Neuron (in vitro differentiated cells): Measurements from ENCODE around the gene NSG1.

Experiments
- H2AFZ ChIP-seq: one replicate; pipeline ENCODE4 v1.6.1; 2013; ENCODE audit warnings: low read depth, mild to moderate bottlenecking, inconsistent platforms, low read length, moderate library complexity
- H3K27me3 ChIP-seq: one replicate; pipeline ENCODE4 v1.6.1; 2013; ENCODE audit warnings: low read length; ENCODE audit not compliant: insufficient read depth
- H3K36me3 ChIP-seq: one replicate; pipeline ENCODE4 v1.6.1; 2013; ENCODE audit warnings: low read length; ENCODE audit not compliant: insufficient read depth
- H3K4me1 ChIP-seq: one replicate; pipeline ENCODE4 v1.6.1; 2013; ENCODE audit warnings: low read length; ENCODE audit not compliant: insufficient read depth
- H3K4me3 ChIP-seq: 2 replicates; pipeline ENCODE4 v1.5.1; 2013; ENCODE audit warnings: mild to moderate bottlenecking, low read length, moderate library complexity
- H3K9me3 ChIP-seq: one replicate; pipeline ENCODE4 v1.6.1; 2013; ENCODE audit warnings: low read length

NSG1 gene

GRCh38 chr4:4427886-4428285 is 41.0 kb downstream of the NSG1 start:
- Histone ChIP-seq H3K4me3 (no peak overlapping the region), H3K4me1 (peaks cover 17% of the 10 kb centered on the region), H3K27me3 (no peaks in the 10 kb centered on the region), H2AFZ (no peak overlapping the region), H3K36me3 (peaks cover 9% of the 10 kb centered on the region), H3K9me3 (no peaks in the 10 kb centered on the region)

GRCh38 chr4:4428966-4429875 is 42.3 kb downstream of the NSG1 start:
- no peaks in the 10 kb centered on the region for H3K9me3 ChIP-seq
- H3K27me3 ChIP-seq: no peaks in the 10 kb centered on the region
- peaks cover 14% of the 10 kb centered on the region for H3K36me3 ChIP-seq
- H3K4me1 ChIP-seq: peaks cover 7% of the 10 kb centered on the region
- H3K4me3 ChIP-seq: no peak overlapping the region
- H2AFZ ChIP-seq: no peak overlapping the region

DNA sequence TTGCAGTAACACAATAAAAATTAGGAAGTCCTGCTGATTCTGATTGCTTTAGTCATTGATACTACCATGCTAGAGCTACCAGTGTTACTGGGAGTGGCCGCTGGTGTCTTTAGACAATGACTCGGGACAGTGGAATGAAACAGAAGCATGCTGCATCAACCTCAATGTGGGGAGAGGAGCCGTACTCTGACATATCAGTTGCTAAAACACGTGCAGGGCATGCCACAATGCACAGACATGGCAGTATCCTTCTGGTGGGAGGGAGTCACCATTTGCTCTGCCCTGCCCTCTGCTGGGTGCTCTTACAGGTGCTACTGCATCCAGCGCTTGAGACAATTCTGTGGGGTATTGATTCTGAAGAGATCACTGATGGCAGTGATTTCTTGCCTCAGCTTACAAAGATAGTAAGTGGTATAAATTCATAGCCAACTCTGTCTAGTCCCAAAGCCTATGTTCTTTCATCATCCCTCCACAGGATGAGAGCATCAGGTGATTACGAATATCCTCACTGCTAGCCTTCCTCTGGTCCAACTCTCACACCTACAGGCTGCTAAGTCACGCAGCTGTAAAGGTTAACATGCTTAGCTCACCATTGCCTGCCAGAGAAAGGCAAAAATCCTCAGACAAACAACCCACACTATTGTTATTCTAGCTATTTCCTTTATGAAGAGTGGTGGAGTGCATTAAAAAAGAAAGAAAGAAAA is 43.7 kb downstream of the NSG1 start:
- no peaks in the 10 kb centered on the region for H3K27me3 ChIP-seq
- no peak overlapping the region for H3K4me3 ChIP-seq
- H3K4me1 ChIP-seq: no peaks in the 10 kb centered on the region
- H2AFZ ChIP-seq: no peak overlapping the region
- H3K36me3 ChIP-seq: peaks cover 17% of the 10 kb centered on the region
- no peaks in the 10 kb centered on the region for H3K9me3 ChIP-seq

DNA sequence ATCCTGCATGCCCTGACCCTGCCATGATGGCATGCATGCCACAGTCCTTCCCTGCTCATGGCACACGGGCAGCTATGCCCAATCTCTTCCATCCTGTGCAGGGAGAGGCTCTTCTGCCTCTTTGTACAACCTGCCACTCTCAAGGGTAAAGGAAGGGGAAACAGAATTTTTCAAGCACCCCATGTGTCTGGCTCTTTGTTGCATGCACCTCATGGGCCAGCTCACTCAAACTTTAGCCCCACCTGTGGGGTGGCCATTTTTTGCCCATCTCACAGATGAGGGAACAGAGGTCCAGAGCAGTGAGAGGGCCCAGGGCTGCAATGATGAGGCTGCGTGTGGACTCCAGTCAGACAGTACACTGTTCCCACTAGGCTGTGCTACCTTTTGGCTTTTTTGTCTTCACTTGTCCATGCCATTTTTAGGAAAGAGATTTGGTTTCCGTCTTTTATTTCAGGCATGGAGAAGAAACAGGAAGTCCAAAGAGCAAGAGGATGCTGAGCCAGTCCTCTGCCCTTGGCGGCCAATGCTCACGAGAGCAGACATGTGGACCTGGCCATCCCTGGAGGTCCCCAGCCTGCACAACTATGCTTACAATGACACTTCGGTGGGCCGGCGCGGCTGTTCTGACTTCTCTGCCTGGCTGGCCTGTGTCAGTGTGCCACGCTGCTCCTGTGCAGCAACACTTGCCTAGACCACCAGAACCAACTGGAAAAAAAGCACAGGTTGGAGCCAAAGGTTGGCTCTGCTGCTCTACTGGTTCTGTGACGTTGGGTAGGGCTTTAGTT is 45.6 kb downstream of the NSG1 start:
- no peaks in the 10 kb centered on the region for H3K4me1 ChIP-seq
- no peak overlapping the region for H3K4me3 ChIP-seq
- peaks cover 18% of the 10 kb centered on the region for H3K36me3 ChIP-seq
- no peak overlapping the region for H2AFZ ChIP-seq
- no peaks in the 10 kb centered on the region for H3K9me3 ChIP-seq
- H3K27me3 ChIP-seq: no peaks in the 10 kb centered on the region

GRCh38 chr4:4433941-4434340 is 47.0 kb downstream of the NSG1 start:
- Histone ChIP-seq H3K9me3 (no peaks in the 10 kb centered on the region), H3K27me3 (no peaks in the 10 kb centered on the region), H3K4me3 (no peak overlapping the region), H3K36me3 (peaks cover 23% of the 10 kb centered on the region), H2AFZ (no peak overlapping the region), H3K4me1 (no peaks in the 10 kb centered on the region)

DNA sequence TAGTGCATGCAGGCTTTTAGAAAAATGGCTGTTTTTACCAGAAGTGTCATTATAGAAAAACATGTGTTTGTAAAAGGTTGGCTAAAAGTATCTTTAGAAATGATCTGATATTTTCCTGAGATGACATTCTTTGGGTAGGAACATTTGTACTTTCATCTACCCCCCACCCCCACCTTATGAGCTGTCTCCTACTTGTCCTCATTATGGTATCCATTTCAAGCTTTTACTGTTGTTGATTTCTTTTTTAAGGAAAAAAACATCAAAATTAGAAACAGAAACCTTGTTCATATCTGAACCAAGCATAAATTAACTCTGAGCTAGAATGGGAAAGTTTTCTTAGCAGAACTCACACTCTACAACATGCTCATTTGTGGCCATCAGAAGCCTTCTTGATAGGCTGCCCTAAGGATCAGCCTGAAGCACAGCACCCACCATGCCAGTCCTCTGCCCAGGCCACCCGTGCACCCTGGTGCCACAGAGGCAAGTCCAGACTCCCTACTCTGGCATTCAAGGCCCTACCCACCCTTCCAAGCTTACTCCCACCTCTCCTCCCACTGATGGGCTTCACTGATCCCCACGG is 49.4 kb downstream of the NSG1 start:
- Histone ChIP-seq H2AFZ (no peak overlapping the region), H3K4me3 (no peak overlapping the region), H3K27me3 (no peaks in the 10 kb centered on the region), H3K9me3 (no peaks in the 10 kb centered on the region), H3K36me3 (peaks cover 23% of the 10 kb centered on the region), H3K4me1 (no peaks in the 10 kb centered on the region)

DNA sequence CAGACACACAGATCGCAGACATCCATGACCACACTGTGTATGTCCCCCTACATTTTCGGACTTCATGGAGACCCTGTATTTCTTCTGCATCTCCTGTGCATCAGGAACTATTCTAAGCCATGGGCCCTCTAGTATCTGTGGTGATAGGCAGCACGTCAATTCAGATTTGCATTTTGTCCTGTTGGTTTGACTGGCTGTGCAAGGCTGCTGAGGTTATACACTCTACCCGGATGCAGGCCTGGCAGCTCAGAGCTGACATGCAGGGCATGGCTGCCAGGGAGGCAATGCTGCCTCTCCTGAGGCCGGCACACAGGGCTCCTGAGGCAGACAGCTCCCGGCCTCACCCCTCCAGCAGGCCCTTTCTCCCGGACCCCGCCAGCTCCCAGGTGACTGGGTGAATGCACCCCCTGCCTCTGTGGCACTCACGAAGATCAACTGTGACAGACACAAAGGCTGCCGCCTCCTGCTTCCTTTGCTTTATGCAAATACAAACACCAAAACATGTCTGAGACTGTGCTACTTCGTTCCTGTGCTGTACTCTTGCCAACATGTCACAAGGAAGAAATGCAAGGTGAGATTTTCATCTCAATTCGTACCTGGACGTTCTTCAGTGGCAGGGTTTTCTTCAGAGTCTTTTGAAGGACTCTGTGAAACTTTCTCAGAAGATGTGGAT is 51.0 kb downstream of the NSG1 start:
- Histone ChIP-seq H3K27me3 (no peaks in the 10 kb centered on the region), H2AFZ (no peak overlapping the region), H3K4me3 (no peak overlapping the region), H3K4me1 (no peaks in the 10 kb centered on the region), H3K36me3 (peaks cover 16% of the 10 kb centered on the region), H3K9me3 (no peaks in the 10 kb centered on the region)

- H3K9me3 ChIP-seq: no peaks in the 10 kb centered on the region
- H3K36me3 ChIP-seq: peaks cover 14% of the 10 kb centered on the region
- no peak overlapping the region for H3K4me3 ChIP-seq
- no peaks in the 10 kb centered on the region for H3K27me3 ChIP-seq
- H3K4me1 ChIP-seq: no peaks in the 10 kb centered on the region
- H2AFZ ChIP-seq: no peak overlapping the region
Measured at GRCh38 chr4:4438891-4439290, 52.0 kb downstream of the NSG1 start.

DNA sequence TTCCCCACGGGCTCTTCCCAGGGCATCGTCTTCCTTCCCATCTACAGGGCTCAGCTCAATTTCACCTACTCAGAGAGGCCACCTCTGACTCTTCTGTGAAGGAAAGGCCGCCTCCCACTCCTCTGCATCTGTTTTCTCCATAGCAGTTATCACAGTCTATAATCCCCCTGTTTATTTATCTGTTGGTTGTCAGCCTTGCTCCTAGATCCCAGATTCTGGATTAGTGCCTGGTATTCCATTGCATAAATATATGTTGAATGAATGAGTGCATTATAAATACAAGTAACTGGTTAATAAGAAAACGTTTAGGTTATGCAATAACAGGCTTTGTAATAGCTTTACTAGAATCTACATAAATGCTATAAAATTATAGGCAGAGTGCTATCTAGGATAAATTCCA is 52.9 kb downstream of the NSG1 start:
- H3K9me3 ChIP-seq: no peaks in the 10 kb centered on the region
- peaks cover 9% of the 10 kb centered on the region for H3K36me3 ChIP-seq
- H3K4me1 ChIP-seq: no peaks in the 10 kb centered on the region
- no peaks in the 10 kb centered on the region for H3K27me3 ChIP-seq
- H2AFZ ChIP-seq: no peak overlapping the region
- H3K4me3 ChIP-seq: no peak overlapping the region

DNA sequence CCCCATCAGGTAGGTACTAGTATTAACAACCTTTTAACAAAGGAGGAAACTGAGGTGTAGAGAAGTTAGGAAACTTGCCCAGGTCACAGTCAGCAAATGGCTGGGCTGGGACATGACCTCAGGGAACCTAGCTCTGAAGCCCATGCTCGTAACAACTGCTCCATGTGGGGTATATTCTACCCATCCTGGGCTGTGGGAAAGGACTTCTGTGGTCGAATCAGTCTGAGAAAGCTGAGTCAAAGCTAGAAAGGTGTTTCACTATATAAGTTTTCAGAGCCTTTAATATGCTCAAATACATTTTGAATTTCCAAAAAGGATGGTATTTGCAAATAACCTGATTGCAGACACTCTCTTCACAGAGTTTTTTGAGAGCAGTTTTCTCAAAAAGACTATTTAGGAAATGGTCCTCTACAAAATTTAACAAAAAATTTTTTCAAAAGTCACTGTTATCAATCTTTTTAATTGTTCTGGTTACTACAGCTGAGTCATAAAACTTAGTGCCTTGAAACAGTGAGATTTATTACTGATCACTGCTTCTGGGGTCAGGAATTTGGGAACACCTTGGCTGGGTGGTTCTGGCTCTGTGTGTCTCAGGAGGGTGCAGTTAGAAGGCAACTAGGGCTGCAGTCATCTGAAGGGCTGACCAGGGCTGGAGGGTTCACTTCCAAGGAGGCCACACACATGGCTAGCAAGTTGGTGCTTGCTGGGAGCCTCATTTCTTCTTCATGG is 53.6 kb downstream of the NSG1 start:
- Histone ChIP-seq H3K4me3 (no peak overlapping the region), H3K9me3 (no peaks in the 10 kb centered on the region), H3K27me3 (no peaks in the 10 kb centered on the region), H3K36me3 (peaks cover 10% of the 10 kb centered on the region), H3K4me1 (no peaks in the 10 kb centered on the region), H2AFZ (no peak overlapping the region)

DNA sequence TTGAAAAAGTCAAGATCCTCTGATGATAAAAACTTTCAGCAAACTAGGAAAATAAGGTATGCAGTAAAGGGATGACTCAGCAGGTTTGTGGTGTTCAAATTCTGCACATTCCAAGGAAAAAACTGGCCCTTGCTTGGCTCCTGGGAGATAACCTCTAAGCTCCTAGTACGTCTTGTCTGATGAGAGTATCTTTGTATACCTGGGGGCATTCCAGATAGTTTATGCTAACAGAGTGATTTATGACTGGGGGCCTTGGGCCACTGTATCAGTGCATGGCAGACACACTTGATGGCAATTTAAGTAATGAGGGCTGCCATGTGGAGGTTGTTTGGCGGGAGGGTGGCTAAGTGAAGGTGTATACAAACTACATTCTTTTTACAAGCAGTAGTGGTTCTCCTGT is 56.9 kb downstream of the NSG1 start:
- no peak overlapping the region for H2AFZ ChIP-seq
- no peaks in the 10 kb centered on the region for H3K9me3 ChIP-seq
- no peak overlapping the region for H3K4me3 ChIP-seq
- H3K27me3 ChIP-seq: no peaks in the 10 kb centered on the region
- H3K36me3 ChIP-seq: peaks cover 3% of the 10 kb centered on the region
- H3K4me1 ChIP-seq: no peaks in the 10 kb centered on the region

GRCh38 chr4:4446434-4446833 is 59.5 kb downstream of the NSG1 start:
- no peaks in the 10 kb centered on the region for H3K27me3 ChIP-seq
- no peak overlapping the region for H3K4me3 ChIP-seq
- no peaks in the 10 kb centered on the region for H3K9me3 ChIP-seq
- peaks cover 3% of the 10 kb centered on the region for H3K36me3 ChIP-seq
- no peak overlapping the region for H2AFZ ChIP-seq
- no peaks in the 10 kb centered on the region for H3K4me1 ChIP-seq
